ENCODE results near the gene HIGD2A. TPM values are rescaled to one million over a fixed set of nuclear protein-coding genes. Genes with fewer than 3 reads are reported as not detected.

The HIGD2A gene
- total and polyA plus RNA-seq, 4 donors: 18.4 to 127 (median 67.8) TPM

DNA sequence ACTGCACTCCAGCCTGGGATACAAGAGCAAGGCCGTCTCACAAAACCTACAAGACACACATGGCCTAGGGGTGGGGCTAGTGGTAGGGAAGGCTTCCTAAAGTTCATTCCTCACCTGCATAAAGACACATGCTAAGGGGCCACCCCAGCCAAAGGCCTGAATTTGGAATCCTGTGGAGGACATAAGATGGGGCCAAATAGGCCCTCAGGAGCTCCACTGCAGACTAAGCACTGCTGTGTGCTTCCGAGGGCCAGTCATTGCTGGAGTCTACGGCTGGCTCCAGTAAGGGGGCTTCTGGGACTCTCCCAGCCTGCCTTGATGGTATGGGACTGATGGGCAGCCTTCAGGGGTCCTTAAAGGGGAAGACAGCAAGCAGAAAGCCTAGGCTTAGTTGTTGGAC lies 5.8 kb upstream of the HIGD2A start:
- Histone ChIP-seq H3K4me3 (ENCODE audit: low read depth in 1 of 3, low read length in 3 of 3) (no peak overlapping the region), H3K9me3 (ENCODE audit: control insufficient read depth in 4 of 4, low read length in 3 of 4) (no peaks in the 10 kb centered on the region), H3K9ac (ENCODE audit: low read depth in 1 of 2, low read length in 2 of 2) (no peak overlapping the region), H3K4me1 (ENCODE audit: control insufficient read depth in 4 of 4, insufficient read depth in 4 of 4, low read length in 3 of 4) (peaks cover 5 to 14% (median 13%) of the 10 kb centered on the region in 4 donors), H3K36me3 (ENCODE audit: control insufficient read depth in 4 of 4, insufficient read depth in 3 of 4, low read depth in 1 of 4, low read length in 3 of 4) (peaks cover 10 to 53% (median 23%) of the 10 kb centered on the region in 4 donors), H3K27me3 (ENCODE audit: control insufficient read depth in 4 of 4, insufficient read depth in 4 of 4, low read length in 3 of 4) (no peaks in the 10 kb centered on the region), H3K27ac (ENCODE audit: low read depth in 1 of 2, low read length in 2 of 2) (no peak overlapping the region)
- TF ChIP-seq, protein P1, sequence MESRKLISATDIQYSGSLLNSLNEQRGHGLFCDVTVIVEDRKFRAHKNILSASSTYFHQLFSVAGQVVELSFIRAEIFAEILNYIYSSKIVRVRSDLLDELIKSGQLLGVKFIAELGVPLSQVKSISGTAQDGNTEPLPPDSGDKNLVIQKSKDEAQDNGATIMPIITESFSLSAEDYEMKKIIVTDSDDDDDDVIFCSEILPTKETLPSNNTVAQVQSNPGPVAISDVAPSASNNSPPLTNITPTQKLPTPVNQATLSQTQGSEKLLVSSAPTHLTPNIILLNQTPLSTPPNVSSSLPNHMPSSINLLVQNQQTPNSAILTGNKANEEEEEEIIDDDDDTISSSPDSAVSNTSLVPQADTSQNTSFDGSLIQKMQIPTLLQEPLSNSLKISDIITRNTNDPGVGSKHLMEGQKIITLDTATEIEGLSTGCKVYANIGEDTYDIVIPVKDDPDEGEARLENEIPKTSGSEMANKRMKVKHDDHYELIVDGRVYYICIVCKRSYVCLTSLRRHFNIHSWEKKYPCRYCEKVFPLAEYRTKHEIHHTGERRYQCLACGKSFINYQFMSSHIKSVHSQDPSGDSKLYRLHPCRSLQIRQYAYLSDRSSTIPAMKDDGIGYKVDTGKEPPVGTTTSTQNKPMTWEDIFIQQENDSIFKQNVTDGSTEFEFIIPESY (IDR thresholded peaks at IDR 0.05): no peak
- TF ChIP-seq, protein P2, sequence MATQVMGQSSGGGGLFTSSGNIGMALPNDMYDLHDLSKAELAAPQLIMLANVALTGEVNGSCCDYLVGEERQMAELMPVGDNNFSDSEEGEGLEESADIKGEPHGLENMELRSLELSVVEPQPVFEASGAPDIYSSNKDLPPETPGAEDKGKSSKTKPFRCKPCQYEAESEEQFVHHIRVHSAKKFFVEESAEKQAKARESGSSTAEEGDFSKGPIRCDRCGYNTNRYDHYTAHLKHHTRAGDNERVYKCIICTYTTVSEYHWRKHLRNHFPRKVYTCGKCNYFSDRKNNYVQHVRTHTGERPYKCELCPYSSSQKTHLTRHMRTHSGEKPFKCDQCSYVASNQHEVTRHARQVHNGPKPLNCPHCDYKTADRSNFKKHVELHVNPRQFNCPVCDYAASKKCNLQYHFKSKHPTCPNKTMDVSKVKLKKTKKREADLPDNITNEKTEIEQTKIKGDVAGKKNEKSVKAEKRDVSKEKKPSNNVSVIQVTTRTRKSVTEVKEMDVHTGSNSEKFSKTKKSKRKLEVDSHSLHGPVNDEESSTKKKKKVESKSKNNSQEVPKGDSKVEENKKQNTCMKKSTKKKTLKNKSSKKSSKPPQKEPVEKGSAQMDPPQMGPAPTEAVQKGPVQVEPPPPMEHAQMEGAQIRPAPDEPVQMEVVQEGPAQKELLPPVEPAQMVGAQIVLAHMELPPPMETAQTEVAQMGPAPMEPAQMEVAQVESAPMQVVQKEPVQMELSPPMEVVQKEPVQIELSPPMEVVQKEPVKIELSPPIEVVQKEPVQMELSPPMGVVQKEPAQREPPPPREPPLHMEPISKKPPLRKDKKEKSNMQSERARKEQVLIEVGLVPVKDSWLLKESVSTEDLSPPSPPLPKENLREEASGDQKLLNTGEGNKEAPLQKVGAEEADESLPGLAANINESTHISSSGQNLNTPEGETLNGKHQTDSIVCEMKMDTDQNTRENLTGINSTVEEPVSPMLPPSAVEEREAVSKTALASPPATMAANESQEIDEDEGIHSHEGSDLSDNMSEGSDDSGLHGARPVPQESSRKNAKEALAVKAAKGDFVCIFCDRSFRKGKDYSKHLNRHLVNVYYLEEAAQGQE (IDR thresholded peaks at IDR 0.05): no peak
- TF ChIP-seq SP1 (IDR thresholded peaks at IDR 0.05) (no peak), RAD21 (IDR thresholded peaks at IDR 0.05) (no peak), HNF4G (IDR thresholded peaks at IDR 0.05) (no peak), RXRA (IDR thresholded peaks at IDR 0.05) (no peak), FOXA1 (IDR thresholded peaks at IDR 0.05) (no peak), TAF1 (conservative IDR thresholded peaks at IDR 0.05) (no peak), FOXA2 (IDR thresholded peaks at IDR 0.05) (no peak), GABPA (IDR thresholded peaks at IDR 0.05 in 1 of 2, conservative IDR thresholded peaks at IDR 0.05 in 1 of 2) (no peak), EGR1 (IDR thresholded peaks at IDR 0.05; ENCODE audit: low read depth in 2 of 2) (no peak), HNF4A (conservative IDR thresholded peaks at IDR 0.05) (no peak), NR2F2 (IDR thresholded peaks at IDR 0.05) (no peak), YY1 (IDR thresholded peaks at IDR 0.05) (no peak), JUND (IDR thresholded peaks at IDR 0.05) (no peak)
- TF ChIP-seq, protein P3, sequence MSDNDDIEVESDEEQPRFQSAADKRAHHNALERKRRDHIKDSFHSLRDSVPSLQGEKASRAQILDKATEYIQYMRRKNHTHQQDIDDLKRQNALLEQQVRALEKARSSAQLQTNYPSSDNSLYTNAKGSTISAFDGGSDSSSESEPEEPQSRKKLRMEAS (IDR thresholded peaks at IDR 0.05): no peak
- TF ChIP-seq, protein P4, sequence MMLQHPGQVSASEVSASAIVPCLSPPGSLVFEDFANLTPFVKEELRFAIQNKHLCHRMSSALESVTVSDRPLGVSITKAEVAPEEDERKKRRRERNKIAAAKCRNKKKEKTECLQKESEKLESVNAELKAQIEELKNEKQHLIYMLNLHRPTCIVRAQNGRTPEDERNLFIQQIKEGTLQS (IDR thresholded peaks at IDR 0.05): no peak
- TF ChIP-seq, protein P5, sequence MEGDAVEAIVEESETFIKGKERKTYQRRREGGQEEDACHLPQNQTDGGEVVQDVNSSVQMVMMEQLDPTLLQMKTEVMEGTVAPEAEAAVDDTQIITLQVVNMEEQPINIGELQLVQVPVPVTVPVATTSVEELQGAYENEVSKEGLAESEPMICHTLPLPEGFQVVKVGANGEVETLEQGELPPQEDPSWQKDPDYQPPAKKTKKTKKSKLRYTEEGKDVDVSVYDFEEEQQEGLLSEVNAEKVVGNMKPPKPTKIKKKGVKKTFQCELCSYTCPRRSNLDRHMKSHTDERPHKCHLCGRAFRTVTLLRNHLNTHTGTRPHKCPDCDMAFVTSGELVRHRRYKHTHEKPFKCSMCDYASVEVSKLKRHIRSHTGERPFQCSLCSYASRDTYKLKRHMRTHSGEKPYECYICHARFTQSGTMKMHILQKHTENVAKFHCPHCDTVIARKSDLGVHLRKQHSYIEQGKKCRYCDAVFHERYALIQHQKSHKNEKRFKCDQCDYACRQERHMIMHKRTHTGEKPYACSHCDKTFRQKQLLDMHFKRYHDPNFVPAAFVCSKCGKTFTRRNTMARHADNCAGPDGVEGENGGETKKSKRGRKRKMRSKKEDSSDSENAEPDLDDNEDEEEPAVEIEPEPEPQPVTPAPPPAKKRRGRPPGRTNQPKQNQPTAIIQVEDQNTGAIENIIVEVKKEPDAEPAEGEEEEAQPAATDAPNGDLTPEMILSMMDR (IDR thresholded peaks at IDR 0.05; ENCODE audit: low read depth, low read length, missing input control): no peak
- WGBS: 93% methylated on average over 3 of the region's 3 CpGs
- DNase-seq (ENCODE audit: low spot score): no peak

Measured in liver (tissue), 9 donors.